ENCODE data around the gene USP31. TPM values are rescaled to one million over a fixed set of nuclear protein-coding genes. Genes with fewer than 3 reads are reported as not detected.

Gene USP31
- total RNA-seq, 1 experiment from 2014 or later = 6.7 TPM

- H3K4me2 ChIP-seq (ENCODE audit: low read length) = no peak overlapping the region
- H4K20me1 ChIP-seq (ENCODE audit: low read length) = no peaks in the 10 kb centered on the region
- H2AFZ ChIP-seq (ENCODE audit: low read length) = no peak overlapping the region
- H3K9me3 ChIP-seq (ENCODE audit: low read length) = no peaks in the 10 kb centered on the region
- POLR2A ChIA-PET (ENCODE audit: unreplicated experiment) = interaction anchor here (0.7 kb wide), 1 partner anchor 125 kb away, joined by 27 read pairs; no protein-coding TSS in a partner anchor
- intact Hi-C loops (cut with micrococcal nuclease) = loop anchor here (10.0 kb wide), 1 partner anchor 97 kb away; no protein-coding TSS in a partner anchor
- no peak for DNase-seq
- CTCF ChIA-PET = no interaction called here
- no peaks in the 10 kb centered on the region for H3K9me2 ChIP-seq (replicated peaks; ENCODE audit: low read length)
- no peaks in the 10 kb centered on the region for H3F3A ChIP-seq (ENCODE audit: low read length, unreplicated experiment)
- BruUV-seq (replicated peaks) = no TSS peak
- H3K4me1 ChIP-seq (ENCODE audit: insufficient read depth, low read length) = no peaks in the 10 kb centered on the region
- H3K4me3 ChIP-seq (ENCODE audit: low read length) = no peak overlapping the region
- peaks cover 12% of the 10 kb centered on the region for H3K79me2 ChIP-seq (ENCODE audit: low read length)
- H3K27ac ChIP-seq (ENCODE audit: low read length) = no peak overlapping the region
- no peak overlapping the region for H3K9ac ChIP-seq (ENCODE audit: low read length)
- H3K36me3 ChIP-seq (ENCODE audit: low read depth, low read length) = no peaks in the 10 kb centered on the region
- ATAC-seq = no peak
- TF ChIP-seq EZH2 (IDR thresholded peaks at IDR 0.05; ENCODE audit: low read length, unreplicated experiment) (no peak), CTCF (conservative IDR thresholded peaks at IDR 0.05; ENCODE audit: low read depth, low read length) (no peak), EZH2phosphoT487 (IDR thresholded peaks at IDR 0.05; ENCODE audit: borderline replicate concordance, low read length) (no peak)
- H3K27me3 ChIP-seq (ENCODE audit: low read length) = no peaks in the 10 kb centered on the region
Measured at GRCh38 chr16:23187341-23187740, 38.1 kb upstream of the USP31 start.

- Histone ChIP-seq H3K79me2 (ENCODE audit: low read length) (peaks cover 12% of the 10 kb centered on the region), H3K4me2 (ENCODE audit: low read length) (no peak overlapping the region), H3K9ac (ENCODE audit: low read length) (no peak overlapping the region), H3K9me2 (replicated peaks; ENCODE audit: low read length) (no peaks in the 10 kb centered on the region), H3K9me3 (ENCODE audit: low read length) (no peaks in the 10 kb centered on the region), H2AFZ (ENCODE audit: low read length) (no peak overlapping the region), H3F3A (ENCODE audit: low read length, unreplicated experiment) (no peaks in the 10 kb centered on the region), H3K27me3 (ENCODE audit: low read length) (no peaks in the 10 kb centered on the region), H4K20me1 (ENCODE audit: low read length) (no peaks in the 10 kb centered on the region), H3K4me1 (ENCODE audit: insufficient read depth, low read length) (no peaks in the 10 kb centered on the region), H3K36me3 (ENCODE audit: low read depth, low read length) (no peaks in the 10 kb centered on the region), H3K27ac (ENCODE audit: low read length) (no peak overlapping the region), H3K4me3 (ENCODE audit: low read length) (no peak overlapping the region)
- TF ChIP-seq EZH2phosphoT487 (IDR thresholded peaks at IDR 0.05; ENCODE audit: borderline replicate concordance, low read length) = no peak
- TF ChIP-seq CTCF (conservative IDR thresholded peaks at IDR 0.05; ENCODE audit: low read depth, low read length) = no peak
- intact Hi-C loops (cut with micrococcal nuclease) = loop anchor here (10.0 kb wide), 1 partner anchor 99 kb away; no protein-coding TSS in a partner anchor
- ChIA-PET CTCF (no interaction called here), POLR2A (ENCODE audit: unreplicated experiment) (no interaction called here)
- no TSS peak for BruUV-seq (replicated peaks)
- ATAC-seq (no peak), DNase-seq (no peak)
Measured at GRCh38 chr16:23186171-23186570, 36.9 kb upstream of the USP31 start.

- CTCF ChIA-PET = interaction anchor here (0.5 kb wide), 1 partner anchor 250 kb away, joined by 3 read pairs; no protein-coding TSS in a partner anchor
- Histone ChIP-seq H2AFZ (ENCODE audit: low read length) (no peak overlapping the region), H3K36me3 (ENCODE audit: low read depth, low read length) (no peaks in the 10 kb centered on the region), H3K27ac (ENCODE audit: low read length) (no peak overlapping the region), H3K9me2 (replicated peaks; ENCODE audit: low read length) (no peaks in the 10 kb centered on the region), H3K27me3 (ENCODE audit: low read length) (no peaks in the 10 kb centered on the region), H3F3A (ENCODE audit: low read length, unreplicated experiment) (no peaks in the 10 kb centered on the region), H3K9me3 (ENCODE audit: low read length) (no peaks in the 10 kb centered on the region), H3K9ac (ENCODE audit: low read length) (no peak overlapping the region), H4K20me1 (ENCODE audit: low read length) (no peaks in the 10 kb centered on the region), H3K79me2 (ENCODE audit: low read length) (peaks cover 12% of the 10 kb centered on the region), H3K4me3 (ENCODE audit: low read length) (no peak overlapping the region), H3K4me1 (ENCODE audit: insufficient read depth, low read length) (no peaks in the 10 kb centered on the region), H3K4me2 (ENCODE audit: low read length) (no peak overlapping the region)
- POLR2A ChIA-PET (ENCODE audit: unreplicated experiment) = no interaction called here
- no peak for DNase-seq
- BruUV-seq (replicated peaks) = no TSS peak
- TF ChIP-seq EZH2phosphoT487 (IDR thresholded peaks at IDR 0.05; ENCODE audit: borderline replicate concordance, low read length) = no peak
- no peak for TF ChIP-seq EZH2 (IDR thresholded peaks at IDR 0.05; ENCODE audit: low read length, unreplicated experiment)
- TF ChIP-seq CTCF (conservative IDR thresholded peaks at IDR 0.05; ENCODE audit: low read depth, low read length) = no peak
- intact Hi-C loops (cut with micrococcal nuclease) = loop anchor here (10.0 kb wide), 1 partner anchor 99 kb away; no protein-coding TSS in a partner anchor
- ATAC-seq = no peak
Measured at GRCh38 chr16:23185656-23186055, 36.4 kb upstream of the USP31 start.
